Nephron (organoid): ENCODE measurements around the gene AASDHPPT.

ENCODE experiments used
- H3K27ac Mint-ChIP-seq, 3 experiments: 2 replicates each; pipeline ENCODE4 v1.8.0; 2020; ENCODE audit warnings: mixed read lengths in 3 of 3, mild to moderate bottlenecking in 2 of 3, moderate library complexity in 1 of 3
- H3K27me3 Mint-ChIP-seq: 2 replicates; pipeline ENCODE4 v1.8.0; 2021; ENCODE audit warnings: low read depth, mild to moderate bottlenecking, moderate library complexity, mixed read lengths
- H3K36me3 Mint-ChIP-seq: 2 replicates; pipeline ENCODE4 v1.8.0; 2020; ENCODE audit warnings: low read depth, mixed read lengths
- H3K4me1 Mint-ChIP-seq: 2 replicates; pipeline ENCODE4 v1.8.0; 2020; ENCODE audit warnings: mixed read lengths
- H3K4me3 Mint-ChIP-seq, 3 experiments: 2 replicates each; pipeline ENCODE4 v1.8.0; 2020; ENCODE audit warnings: mild to moderate bottlenecking in 3 of 3, mixed read lengths in 3 of 3, moderate library complexity in 2 of 3
- H3K9me3 Mint-ChIP-seq: 2 replicates; pipeline ENCODE4 v1.8.0; 2020; ENCODE audit warnings: mixed read lengths
- TF ChIP-seq, protein P1 (sequence below), 3 experiments: fragments of 200-600 bp; sonication (generic); IDR thresholded peaks; one replicate each; pipeline ENCODE4 v1.5.0; 2021; ENCODE audit warnings: antibody characterized with exemption in 3 of 3; ENCODE audit not compliant: unreplicated experiment in 3 of 3

AASDHPPT gene

DNA sequence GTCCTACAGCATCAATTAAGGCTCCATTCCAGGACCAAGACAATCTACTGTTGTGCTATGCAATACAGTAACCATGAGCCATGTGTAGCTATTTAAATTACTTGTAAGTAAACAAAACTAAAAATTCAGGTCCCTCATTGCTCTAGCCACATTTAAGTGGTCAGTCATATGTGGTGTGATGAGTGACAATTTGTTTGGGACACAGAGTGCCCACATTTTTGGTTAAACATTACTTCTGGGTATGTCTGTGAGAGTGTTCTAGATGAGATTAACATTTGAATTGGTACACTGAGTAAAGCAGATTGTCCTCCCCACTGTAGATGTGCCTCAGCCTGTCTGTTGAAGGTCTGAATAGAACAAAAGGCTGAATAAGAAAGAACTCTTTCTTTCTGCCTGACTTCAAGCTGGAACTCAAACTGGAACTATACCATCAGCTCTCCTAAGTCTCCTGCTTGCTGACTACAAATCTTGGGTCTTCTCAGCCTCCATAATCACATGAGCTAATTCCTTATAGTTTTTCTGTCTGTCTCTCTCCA lies 16.1 kb upstream of the AASDHPPT start:
- TF ChIP-seq, protein P1, sequence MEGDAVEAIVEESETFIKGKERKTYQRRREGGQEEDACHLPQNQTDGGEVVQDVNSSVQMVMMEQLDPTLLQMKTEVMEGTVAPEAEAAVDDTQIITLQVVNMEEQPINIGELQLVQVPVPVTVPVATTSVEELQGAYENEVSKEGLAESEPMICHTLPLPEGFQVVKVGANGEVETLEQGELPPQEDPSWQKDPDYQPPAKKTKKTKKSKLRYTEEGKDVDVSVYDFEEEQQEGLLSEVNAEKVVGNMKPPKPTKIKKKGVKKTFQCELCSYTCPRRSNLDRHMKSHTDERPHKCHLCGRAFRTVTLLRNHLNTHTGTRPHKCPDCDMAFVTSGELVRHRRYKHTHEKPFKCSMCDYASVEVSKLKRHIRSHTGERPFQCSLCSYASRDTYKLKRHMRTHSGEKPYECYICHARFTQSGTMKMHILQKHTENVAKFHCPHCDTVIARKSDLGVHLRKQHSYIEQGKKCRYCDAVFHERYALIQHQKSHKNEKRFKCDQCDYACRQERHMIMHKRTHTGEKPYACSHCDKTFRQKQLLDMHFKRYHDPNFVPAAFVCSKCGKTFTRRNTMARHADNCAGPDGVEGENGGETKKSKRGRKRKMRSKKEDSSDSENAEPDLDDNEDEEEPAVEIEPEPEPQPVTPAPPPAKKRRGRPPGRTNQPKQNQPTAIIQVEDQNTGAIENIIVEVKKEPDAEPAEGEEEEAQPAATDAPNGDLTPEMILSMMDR (IDR thresholded peaks at IDR 0.05; ENCODE audit: unreplicated experiment in 3 of 3) = no peak
- no peak overlapping the region for H3K4me3 Mint-ChIP-seq
- H3K36me3 Mint-ChIP-seq = peaks cover 8% of the 10 kb centered on the region
- no peaks in the 10 kb centered on the region for H3K4me1 Mint-ChIP-seq
- no peaks in the 10 kb centered on the region for H3K27me3 Mint-ChIP-seq
- H3K9me3 Mint-ChIP-seq = no peaks in the 10 kb centered on the region
- no peak overlapping the region for H3K27ac Mint-ChIP-seq

DNA sequence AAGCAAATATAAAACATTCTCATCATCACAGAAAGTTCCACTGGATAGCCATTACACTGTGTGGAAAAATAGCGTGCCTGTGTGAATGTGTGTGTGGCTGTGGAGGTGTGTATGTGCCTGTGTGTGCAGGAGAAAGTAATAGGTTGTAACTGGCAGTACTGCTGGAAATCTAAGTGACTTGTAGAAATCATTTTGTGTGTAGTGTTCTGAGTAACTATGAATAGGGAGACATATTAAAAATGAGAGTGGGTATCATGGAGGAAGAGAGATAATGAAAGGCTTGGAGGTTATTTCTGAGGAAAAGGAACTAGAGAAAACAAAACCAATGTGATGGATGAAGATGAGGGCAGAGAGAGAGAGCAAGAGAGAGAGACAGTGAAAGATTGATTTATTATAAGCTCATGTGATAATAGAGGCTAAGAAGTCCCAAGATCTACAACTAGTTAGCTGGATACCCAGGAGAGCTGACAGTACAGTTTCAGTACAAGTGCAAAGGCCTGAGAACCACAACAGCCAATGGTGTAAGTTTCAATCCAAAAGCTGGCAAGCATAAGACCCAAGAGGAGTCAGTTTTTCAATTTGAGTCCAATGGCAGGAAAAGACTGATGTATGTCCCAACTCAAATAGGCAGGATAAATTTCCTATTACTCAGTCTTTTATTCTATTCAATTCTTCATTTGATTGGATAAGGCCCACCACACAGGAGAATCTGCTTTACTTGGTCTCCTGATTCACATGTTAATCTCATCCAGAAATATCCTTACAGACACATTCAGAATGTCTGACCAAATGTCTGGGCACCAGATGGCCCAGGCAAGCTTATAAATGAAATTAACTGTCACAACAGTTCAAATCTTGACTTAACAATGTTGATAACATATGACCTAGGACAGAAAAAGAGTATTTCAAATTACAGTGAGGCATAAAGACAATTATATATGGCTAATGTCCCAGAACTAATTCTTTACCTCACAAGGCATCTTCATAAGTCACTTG lies 15.2 kb upstream of the AASDHPPT start:
- Mint-ChIP-seq H3K27ac (no peak overlapping the region), H3K9me3 (no peaks in the 10 kb centered on the region), H3K4me1 (no peaks in the 10 kb centered on the region), H3K4me3 (no peak overlapping the region), H3K27me3 (no peaks in the 10 kb centered on the region), H3K36me3 (peaks cover 4% of the 10 kb centered on the region)
- TF ChIP-seq, protein P1 (IDR thresholded peaks at IDR 0.05; ENCODE audit: unreplicated experiment in 3 of 3) = no peak

DNA sequence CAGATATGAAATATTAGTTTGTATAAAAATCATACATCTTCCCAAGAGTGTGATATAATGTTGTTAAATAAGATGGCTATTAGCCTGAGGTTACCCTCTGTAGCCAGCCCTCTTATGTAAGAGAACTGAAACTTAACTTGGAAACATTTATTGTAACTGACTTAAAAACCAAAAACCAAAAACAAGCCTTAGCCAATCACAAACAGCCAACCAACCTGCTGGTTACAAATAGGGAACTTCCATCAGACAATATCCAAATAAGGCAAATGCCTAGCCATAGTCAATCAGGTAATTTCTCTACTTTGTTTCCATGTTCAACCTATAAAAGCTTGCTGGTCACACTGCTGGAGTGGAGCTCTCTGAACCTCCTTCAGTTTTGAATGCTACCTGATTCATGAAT lies 14.5 kb upstream of the AASDHPPT start:
- Mint-ChIP-seq H3K4me3 (no peak overlapping the region), H3K27ac (no peak overlapping the region), H3K27me3 (no peaks in the 10 kb centered on the region), H3K9me3 (no peaks in the 10 kb centered on the region), H3K4me1 (no peaks in the 10 kb centered on the region), H3K36me3 (no peaks in the 10 kb centered on the region)
- TF ChIP-seq, protein P1 (IDR thresholded peaks at IDR 0.05; ENCODE audit: unreplicated experiment in 3 of 3) = no peak

DNA sequence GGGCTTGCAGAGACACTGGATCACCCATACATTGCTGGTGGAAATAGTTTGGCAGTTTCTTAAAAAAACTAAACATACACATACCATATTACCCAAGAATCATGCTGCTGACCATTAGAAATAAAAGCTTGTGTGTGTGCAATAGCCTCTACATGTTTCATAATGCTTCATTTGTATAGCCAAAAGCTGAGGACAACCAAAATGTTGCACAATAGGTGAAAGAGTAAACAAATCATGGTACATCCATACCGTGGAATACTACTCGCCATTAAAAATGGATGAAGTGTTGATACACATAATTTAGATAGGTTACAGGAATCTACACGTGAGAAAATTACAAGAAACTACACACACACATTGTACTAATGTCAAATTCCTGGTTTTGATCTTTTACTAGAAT lies 6.9 kb upstream of the AASDHPPT start:
- no peak overlapping the region for H3K27ac Mint-ChIP-seq
- no peaks in the 10 kb centered on the region for H3K27me3 Mint-ChIP-seq
- H3K9me3 Mint-ChIP-seq = no peaks in the 10 kb centered on the region
- no peaks in the 10 kb centered on the region for H3K36me3 Mint-ChIP-seq
- TF ChIP-seq, protein P1 (IDR thresholded peaks at IDR 0.05; ENCODE audit: unreplicated experiment in 3 of 3) = no peak
- peaks cover 4% of the 10 kb centered on the region for H3K4me1 Mint-ChIP-seq
- H3K4me3 Mint-ChIP-seq = no peak overlapping the region

DNA sequence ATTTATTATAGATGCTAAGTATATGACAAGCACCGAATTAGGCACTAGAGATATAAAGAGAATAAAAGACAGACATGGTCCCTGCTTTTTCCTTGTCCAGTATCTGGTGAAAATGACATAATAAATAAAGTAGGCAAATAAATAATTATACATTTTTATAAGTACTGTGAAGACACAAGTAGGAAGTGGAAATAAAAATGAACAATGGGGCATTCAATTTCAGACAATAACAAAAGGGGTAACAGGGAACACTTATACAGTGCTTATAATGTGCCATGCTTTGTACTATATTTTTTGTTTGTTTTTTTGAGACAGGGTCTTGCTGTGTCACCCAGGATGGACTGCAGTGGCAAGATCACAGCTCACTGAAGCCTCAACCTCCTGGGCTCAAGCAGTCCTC lies 4.7 kb upstream of the AASDHPPT start:
- TF ChIP-seq, protein P1 (IDR thresholded peaks at IDR 0.05; ENCODE audit: unreplicated experiment in 3 of 3) = no peak
- Mint-ChIP-seq H3K27ac (no peak overlapping the region), H3K4me3 (no peak overlapping the region), H3K27me3 (no peaks in the 10 kb centered on the region), H3K9me3 (no peaks in the 10 kb centered on the region), H3K36me3 (no peaks in the 10 kb centered on the region), H3K4me1 (peaks cover 13% of the 10 kb centered on the region)
